ENCODE results near the gene AMIGO2.

AMIGO2 gene

GRCh38 chr12:47110718-47111391, 31.1 kb upstream of the AMIGO2 start:
- DNase-seq (ENCODE audit: insufficient read length) = no peak
- no peak for FAIRE-seq
- no peak for TF ChIP-seq POLR2A (IDR thresholded peaks at IDR 0.05; ENCODE audit: low read depth, low read length)
- no peak for TF ChIP-seq POLR2AphosphoS5 (IDR thresholded peaks at IDR 0.05; ENCODE audit: low read depth, low read length)
- no peak for TF ChIP-seq TAF1 (IDR thresholded peaks at IDR 0.05; ENCODE audit: borderline replicate concordance, low read depth, low read length)

GRCh38 chr12:47110011-47110541, 30.3 kb upstream of the AMIGO2 start:
- no peak for TF ChIP-seq POLR2A (IDR thresholded peaks at IDR 0.05; ENCODE audit: low read depth, low read length)
- no peak for TF ChIP-seq POLR2AphosphoS5 (IDR thresholded peaks at IDR 0.05; ENCODE audit: low read depth, low read length)
- no peak for TF ChIP-seq TAF1 (IDR thresholded peaks at IDR 0.05; ENCODE audit: borderline replicate concordance, low read depth, low read length)
- no peak for FAIRE-seq
- DNase-seq (ENCODE audit: insufficient read length) = no peak

GRCh38 chr12:47107926-47108325, 28.2 kb upstream of the AMIGO2 start:
- FAIRE-seq (no peak), DNase-seq (ENCODE audit: insufficient read length) (no peak)
- no peak for TF ChIP-seq POLR2AphosphoS5 (IDR thresholded peaks at IDR 0.05; ENCODE audit: low read depth, low read length)
- TF ChIP-seq TAF1 (IDR thresholded peaks at IDR 0.05; ENCODE audit: borderline replicate concordance, low read depth, low read length) = no peak
- TF ChIP-seq POLR2A (IDR thresholded peaks at IDR 0.05; ENCODE audit: low read depth, low read length) = no peak

GRCh38 chr12:47107446-47107845, 27.7 kb upstream of the AMIGO2 start:
- DNase-seq (ENCODE audit: insufficient read length) (no peak), FAIRE-seq (no peak)
- no peak for TF ChIP-seq POLR2A (IDR thresholded peaks at IDR 0.05; ENCODE audit: low read depth, low read length)
- no peak for TF ChIP-seq TAF1 (IDR thresholded peaks at IDR 0.05; ENCODE audit: borderline replicate concordance, low read depth, low read length)
- TF ChIP-seq POLR2AphosphoS5 (IDR thresholded peaks at IDR 0.05; ENCODE audit: low read depth, low read length) = no peak

GRCh38 chr12:47105914-47106674, 26.3 kb upstream of the AMIGO2 start:
- DNase-seq (ENCODE audit: insufficient read length) (no peak), FAIRE-seq (no peak)
- no peak for TF ChIP-seq POLR2A (IDR thresholded peaks at IDR 0.05; ENCODE audit: low read depth, low read length)
- no peak for TF ChIP-seq TAF1 (IDR thresholded peaks at IDR 0.05; ENCODE audit: borderline replicate concordance, low read depth, low read length)
- TF ChIP-seq POLR2AphosphoS5 (IDR thresholded peaks at IDR 0.05; ENCODE audit: low read depth, low read length) = no peak

- FAIRE-seq (no peak), DNase-seq (ENCODE audit: insufficient read length) (no peak)
- TF ChIP-seq TAF1 (IDR thresholded peaks at IDR 0.05; ENCODE audit: borderline replicate concordance, low read depth, low read length) = no peak
- TF ChIP-seq POLR2AphosphoS5 (IDR thresholded peaks at IDR 0.05; ENCODE audit: low read depth, low read length) = no peak
- no peak for TF ChIP-seq POLR2A (IDR thresholded peaks at IDR 0.05; ENCODE audit: low read depth, low read length)
These were observed 23.3 kb upstream of the AMIGO2 start for GRCh38 chr12:47102845-47103651.

- DNase-seq (ENCODE audit: insufficient read length) (no peak), FAIRE-seq (no peak)
- no peak for TF ChIP-seq POLR2AphosphoS5 (IDR thresholded peaks at IDR 0.05; ENCODE audit: low read depth, low read length)
- TF ChIP-seq POLR2A (IDR thresholded peaks at IDR 0.05; ENCODE audit: low read depth, low read length) = no peak
- TF ChIP-seq TAF1 (IDR thresholded peaks at IDR 0.05; ENCODE audit: borderline replicate concordance, low read depth, low read length) = no peak
These were observed 22.6 kb upstream of the AMIGO2 start for GRCh38 chr12:47102406-47102805.

- TF ChIP-seq TAF1 (IDR thresholded peaks at IDR 0.05; ENCODE audit: borderline replicate concordance, low read depth, low read length) (no peak), POLR2AphosphoS5 (IDR thresholded peaks at IDR 0.05; ENCODE audit: low read depth, low read length) (no peak), POLR2A (IDR thresholded peaks at IDR 0.05; ENCODE audit: low read depth, low read length) (no peak)
- no peak for DNase-seq (ENCODE audit: insufficient read length)
- no peak for FAIRE-seq
These were observed 20.4 kb upstream of the AMIGO2 start for GRCh38 chr12:47100160-47100559.

GRCh38 chr12:47099610-47100009, 19.9 kb upstream of the AMIGO2 start:
- DNase-seq (ENCODE audit: insufficient read length) (no peak), FAIRE-seq (no peak)
- TF ChIP-seq POLR2A (IDR thresholded peaks at IDR 0.05; ENCODE audit: low read depth, low read length) = no peak

GRCh38 chr12:47098099-47098498, 18.3 kb upstream of the AMIGO2 start:
- TF ChIP-seq POLR2A (IDR thresholded peaks at IDR 0.05; ENCODE audit: low read depth, low read length) = no peak
- TF ChIP-seq TAF1 (IDR thresholded peaks at IDR 0.05; ENCODE audit: borderline replicate concordance, low read depth, low read length) = no peak
- TF ChIP-seq POLR2AphosphoS5 (IDR thresholded peaks at IDR 0.05; ENCODE audit: low read depth, low read length) = no peak
- FAIRE-seq (no peak), DNase-seq (ENCODE audit: insufficient read length) (no peak)

GRCh38 chr12:47097276-47097896, 17.6 kb upstream of the AMIGO2 start:
- FAIRE-seq = no peak
- TF ChIP-seq POLR2A (IDR thresholded peaks at IDR 0.05; ENCODE audit: low read depth, low read length) (no peak), POLR2AphosphoS5 (IDR thresholded peaks at IDR 0.05; ENCODE audit: low read depth, low read length) (no peak), TAF1 (IDR thresholded peaks at IDR 0.05; ENCODE audit: borderline replicate concordance, low read depth, low read length) (no peak)
- DNase-seq (ENCODE audit: insufficient read length) = no peak
